Retinal pigment epithelial cell (primary cell): ENCODE measurements around the gene MYRFL.

ENCODE experiments used
- DNase-seq: peaks from one replicate; pipeline ENCODE4 v3.0.0-alpha.2; 2010; ENCODE audit warnings: low read depth
- H3K4me3 ChIP-seq: 2 replicates; pipeline ENCODE4 v1.5.1; 2011; ENCODE audit warnings: mild to moderate bottlenecking, low read length, control low read depth, moderate library complexity
- TF ChIP-seq, protein P1 (sequence below): conservative IDR thresholded peaks from 2 replicates; pipeline ENCODE4 v1.5.1; 2011; ENCODE audit warnings: low read depth, low read length, control low read depth, inconsistent platforms

Gene MYRFL

DNA sequence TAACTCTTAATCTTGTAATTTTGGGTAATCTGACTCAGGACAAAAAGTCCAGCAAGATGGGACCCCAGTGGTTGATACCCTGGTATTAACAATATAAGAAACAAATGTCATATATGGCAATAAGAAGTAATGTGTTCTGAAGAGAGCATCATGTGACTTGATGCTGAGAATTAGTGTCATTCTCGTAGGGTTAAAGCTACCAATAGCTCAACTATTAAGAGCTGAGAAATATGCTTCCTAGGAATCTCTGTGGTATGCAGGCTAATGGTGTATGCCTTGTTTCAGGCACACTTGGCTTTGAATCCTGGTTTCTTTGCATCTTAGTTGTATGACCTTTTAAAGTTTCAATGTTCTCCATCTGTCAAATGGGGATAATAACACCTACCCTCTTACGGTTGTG is 9.1 kb downstream of the MYRFL start:
- no peak for DNase-seq
- TF ChIP-seq, protein P1, sequence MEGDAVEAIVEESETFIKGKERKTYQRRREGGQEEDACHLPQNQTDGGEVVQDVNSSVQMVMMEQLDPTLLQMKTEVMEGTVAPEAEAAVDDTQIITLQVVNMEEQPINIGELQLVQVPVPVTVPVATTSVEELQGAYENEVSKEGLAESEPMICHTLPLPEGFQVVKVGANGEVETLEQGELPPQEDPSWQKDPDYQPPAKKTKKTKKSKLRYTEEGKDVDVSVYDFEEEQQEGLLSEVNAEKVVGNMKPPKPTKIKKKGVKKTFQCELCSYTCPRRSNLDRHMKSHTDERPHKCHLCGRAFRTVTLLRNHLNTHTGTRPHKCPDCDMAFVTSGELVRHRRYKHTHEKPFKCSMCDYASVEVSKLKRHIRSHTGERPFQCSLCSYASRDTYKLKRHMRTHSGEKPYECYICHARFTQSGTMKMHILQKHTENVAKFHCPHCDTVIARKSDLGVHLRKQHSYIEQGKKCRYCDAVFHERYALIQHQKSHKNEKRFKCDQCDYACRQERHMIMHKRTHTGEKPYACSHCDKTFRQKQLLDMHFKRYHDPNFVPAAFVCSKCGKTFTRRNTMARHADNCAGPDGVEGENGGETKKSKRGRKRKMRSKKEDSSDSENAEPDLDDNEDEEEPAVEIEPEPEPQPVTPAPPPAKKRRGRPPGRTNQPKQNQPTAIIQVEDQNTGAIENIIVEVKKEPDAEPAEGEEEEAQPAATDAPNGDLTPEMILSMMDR = no peak

DNA sequence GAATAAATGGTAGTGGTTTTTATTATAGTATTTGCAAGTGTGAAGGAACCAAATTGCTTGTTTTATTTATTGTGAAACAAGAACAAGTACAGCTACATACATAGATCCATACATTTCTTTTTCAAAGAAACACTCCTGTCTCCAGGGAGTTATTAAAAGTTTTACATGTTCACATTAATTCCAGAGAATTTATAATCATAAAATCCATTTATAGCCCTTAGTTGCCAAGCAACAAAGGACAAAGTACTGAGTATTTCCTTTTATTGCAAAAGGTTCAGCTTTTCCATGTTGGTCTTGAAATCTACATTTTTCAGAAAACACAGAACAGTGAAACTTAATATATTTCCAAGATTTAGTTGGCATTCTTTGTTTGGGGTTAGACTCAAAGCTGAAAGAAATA is 9.5 kb downstream of the MYRFL start:
- DNase-seq = no peak
- no peak overlapping the region for H3K4me3 ChIP-seq
- TF ChIP-seq, protein P1 = no peak

More for the DNA sequence above, 9.1 kb downstream of the MYRFL start:
- no peak overlapping the region for H3K4me3 ChIP-seq

DNA sequence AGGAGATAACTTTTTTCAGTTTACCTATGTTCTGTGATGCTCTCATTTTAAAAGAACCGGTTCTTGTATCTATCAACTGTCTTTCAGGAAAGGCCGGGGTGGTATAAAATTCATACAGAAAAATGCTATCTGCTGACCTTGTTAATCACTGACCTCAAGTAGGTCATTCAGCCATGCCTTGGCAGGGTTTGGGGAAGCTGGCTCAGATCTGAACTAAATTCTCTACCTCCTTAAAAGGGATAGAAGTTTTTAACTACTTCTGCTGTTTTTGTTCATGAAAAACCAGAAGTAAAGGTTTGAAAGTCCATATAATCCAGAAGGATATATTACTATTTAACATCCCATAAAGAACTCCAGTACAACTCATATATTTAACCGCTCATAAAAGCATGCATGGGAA is 10.1 kb downstream of the MYRFL start:
- TF ChIP-seq, protein P1 = no peak
- DNase-seq = no peak
- H3K4me3 ChIP-seq = no peak overlapping the region

DNA sequence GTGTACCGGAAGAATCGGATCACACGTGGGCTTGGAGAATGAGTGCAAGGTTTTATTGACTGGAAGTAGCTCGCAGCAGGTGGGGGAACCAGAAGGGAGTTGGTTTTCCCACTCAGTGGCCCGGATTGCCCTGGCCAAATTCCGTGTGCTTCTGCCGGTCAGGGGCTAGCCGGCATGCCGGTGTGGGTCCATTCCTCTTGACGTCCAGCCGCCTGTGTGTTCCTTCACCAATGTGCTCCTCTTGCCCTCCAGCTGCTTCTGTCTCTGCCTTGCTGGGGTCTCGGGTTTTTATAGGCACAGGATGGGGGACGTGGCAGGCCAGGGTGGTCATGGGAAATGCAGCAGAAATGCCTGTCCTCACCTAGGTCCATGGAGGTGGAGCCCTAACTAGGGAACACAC is 11.0 kb downstream of the MYRFL start:
- TF ChIP-seq, protein P1 = no peak
- H3K4me3 ChIP-seq = no peak overlapping the region
- DNase-seq = no peak

DNA sequence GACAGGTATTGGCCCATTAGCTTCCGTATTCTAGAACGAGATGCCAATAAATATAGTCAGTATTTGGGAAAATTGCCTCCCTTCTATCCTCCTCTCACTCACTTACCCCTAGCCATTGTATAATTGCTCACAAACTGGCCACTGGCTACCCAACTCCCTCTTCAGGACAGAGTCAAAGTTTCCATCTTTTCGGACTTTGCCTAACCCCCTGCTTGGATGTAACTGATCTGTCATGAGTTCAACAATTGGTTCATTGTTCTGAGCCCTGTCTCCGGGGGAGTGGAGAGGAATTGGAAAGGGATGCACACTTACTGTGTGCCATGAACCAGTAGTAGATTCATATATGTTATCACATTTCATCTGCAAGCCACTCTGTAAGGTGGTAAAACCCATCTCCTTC is 12.2 kb downstream of the MYRFL start:
- TF ChIP-seq, protein P1 = no peak
- no peak for DNase-seq
- H3K4me3 ChIP-seq = no peak overlapping the region

DNA sequence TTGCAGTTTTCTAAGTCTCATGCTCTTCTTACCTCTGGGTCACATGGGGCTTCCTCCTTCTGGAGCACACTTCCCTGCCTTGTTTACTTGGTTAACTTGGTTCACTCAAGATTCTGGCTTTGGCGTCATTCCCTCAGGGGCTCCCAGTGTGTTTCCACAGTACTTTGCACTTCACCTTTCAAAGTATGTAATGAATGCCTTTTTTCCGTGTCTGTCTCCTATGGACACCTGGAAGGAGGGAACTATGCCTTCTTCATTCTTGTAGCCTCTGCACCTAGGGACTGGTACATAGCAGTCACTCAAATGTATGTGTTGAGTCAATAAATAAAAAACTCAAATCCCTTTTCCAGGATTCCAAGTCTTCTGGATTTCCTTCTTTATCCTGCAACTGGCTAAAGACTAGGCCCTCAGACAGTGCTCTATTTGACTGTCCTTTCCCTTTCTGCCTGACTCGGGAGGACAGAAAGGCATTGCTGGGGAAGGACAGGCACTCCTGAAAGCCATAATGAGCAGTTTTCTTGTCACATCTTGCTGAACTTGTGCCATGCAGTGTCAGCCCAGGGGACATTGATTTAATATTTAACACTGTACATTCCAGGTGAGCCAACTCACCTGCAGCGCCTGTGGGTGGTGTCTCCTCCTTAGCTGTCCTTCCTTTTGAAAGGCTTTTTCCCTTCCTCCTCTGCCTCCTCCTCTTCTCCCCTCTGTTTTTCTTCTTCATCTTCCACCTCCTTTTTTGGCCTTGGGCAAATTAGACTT is 12.8 kb downstream of the MYRFL start:
- TF ChIP-seq, protein P1 = no peak
- DNase-seq = no peak
- no peak overlapping the region for H3K4me3 ChIP-seq

DNA sequence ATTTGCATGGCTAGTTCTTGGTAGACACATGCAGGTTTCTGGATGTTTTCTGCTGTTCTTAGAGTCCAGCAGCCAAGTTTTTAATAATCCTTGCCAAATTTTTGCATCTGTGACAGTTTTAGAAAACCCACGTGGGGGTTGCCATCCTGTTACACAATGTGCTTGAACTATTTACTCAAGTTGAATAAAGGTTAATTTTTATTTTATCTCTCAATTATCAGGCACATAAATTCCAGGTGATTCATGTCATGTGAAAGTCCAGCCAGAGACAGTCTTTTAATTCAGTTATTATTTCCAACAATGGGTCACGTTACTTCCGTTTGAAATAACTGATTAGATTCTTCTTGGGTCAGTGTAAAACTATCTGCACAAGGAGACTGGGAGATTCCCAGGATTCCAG is 15.7 kb downstream of the MYRFL start:
- no peak for DNase-seq
- no peak overlapping the region for H3K4me3 ChIP-seq
- TF ChIP-seq, protein P1 = no peak
